GM18870 (cell line): ENCODE data around the gene HRC.

Source experiments
- ATAC-seq: cut with Tn5 transposase; IDR thresholded peaks from one replicate; pipeline ENCODE4 v1.9.1; 2021; ENCODE audit warnings: moderate library complexity; ENCODE audit not compliant: unreplicated experiment

The HRC gene

DNA sequence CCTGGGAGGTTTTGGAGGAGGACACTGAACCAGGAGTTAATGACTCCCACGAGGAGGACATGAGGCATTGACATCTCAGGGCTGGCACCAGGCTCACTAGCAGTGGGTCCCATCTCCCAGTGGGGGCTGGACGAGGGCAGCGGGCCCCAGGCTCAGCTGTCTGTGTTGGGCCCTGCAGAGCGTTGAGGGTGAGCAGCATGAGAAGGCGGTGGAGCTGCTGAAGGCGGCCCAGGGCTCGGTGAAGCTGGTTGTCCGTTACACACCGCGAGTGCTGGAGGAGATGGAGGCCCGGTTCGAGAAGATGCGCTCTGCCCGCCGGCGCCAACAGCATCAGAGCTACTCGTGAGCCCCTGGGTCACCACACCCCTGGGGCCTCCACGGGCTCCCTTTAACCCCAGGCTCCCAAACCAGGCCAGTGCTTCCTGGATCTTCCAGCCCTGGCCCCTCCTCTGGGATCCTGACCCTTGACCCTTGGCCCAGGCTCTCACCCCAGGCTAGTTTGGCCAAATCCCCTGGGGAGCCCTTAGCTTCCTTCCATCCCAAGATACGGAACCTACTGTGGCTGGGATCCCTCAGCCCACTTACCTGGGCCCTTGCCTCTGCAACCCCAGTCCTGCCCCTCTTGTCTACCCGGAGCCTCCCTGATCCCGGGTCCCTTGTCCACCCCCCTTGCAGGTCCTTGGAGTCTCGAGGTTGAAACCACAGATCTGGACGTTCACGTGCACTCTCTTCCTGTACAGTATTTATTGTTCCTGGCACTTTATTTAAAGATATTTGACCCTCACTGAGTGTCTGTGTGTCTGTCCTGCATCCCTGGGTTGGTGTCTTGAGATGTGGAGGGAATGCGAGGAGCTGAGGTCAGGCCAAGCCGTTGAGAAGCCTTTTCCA lies 37.3 kb downstream of the HRC start:
- no peak for ATAC-seq

- ATAC-seq, result no peak
Measured at GRCh38 chr19:49116544-49116943, 38.7 kb downstream of the HRC start.

- ATAC-seq, result no peak
Measured at GRCh38 chr19:49114630-49115363, 40.4 kb downstream of the HRC start.

- ATAC-seq, result no peak
Measured at GRCh38 chr19:49113762-49114629, 41.2 kb downstream of the HRC start, which contains the start of gene LIN7B. TSS of gene LIN7B (plus strand) at chr19:49114370. CDS start at chr19:49114405, 35 bp downstream.

DNA sequence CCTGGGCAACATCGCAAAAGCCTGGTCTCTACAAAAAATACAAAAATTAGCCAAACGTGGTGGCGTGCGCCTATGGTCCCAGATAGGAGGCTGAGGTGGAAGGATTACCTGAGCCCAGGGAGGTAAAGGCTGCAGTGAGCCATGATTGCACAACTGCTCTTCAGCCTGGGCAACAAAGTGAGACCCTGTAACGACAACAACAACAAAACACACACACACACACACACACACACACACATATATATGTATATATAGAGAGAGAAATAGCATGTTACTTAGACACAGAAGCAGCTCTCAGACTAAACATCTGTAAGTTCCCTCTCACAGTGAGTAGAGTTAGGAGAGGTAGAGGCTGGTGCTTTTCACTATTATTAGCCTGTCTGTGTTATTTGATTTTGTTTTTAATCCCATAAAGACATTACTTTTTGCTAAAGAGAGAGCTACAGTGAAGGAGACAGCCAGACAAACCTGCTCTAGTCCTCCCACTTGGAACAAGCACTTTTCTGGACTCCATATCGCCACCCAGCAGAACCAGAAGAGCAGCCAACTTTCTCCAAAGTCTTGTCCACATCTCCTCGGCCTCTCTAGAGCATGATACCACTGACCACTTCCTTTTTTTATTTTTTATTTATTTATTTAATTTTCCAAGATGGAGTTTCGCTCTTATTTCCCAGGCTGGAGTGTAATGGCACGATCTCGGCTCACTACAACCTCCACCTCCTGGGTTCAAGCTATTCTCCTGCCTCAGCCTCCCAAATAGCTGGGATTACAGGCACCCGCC lies 43.8 kb downstream of the HRC start:
- no peak for ATAC-seq

DNA sequence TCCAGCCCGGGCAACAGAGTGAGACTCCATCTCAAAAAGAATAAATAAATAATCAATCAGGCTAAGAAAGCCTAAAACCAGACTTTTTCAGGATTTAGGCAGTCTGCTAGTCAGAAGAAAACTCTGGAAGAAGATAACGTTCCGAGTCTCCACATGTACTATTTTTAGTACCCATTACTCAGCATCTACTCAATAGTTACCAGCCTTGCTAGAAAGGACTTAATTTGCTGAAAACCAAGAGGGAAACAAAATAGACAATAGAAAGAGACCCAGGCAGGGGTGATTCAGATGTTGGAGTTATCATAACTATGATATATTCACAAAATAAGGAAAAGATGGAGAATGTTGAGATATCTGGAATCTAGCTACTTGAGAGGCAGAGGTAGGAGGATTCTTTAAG lies 44.6 kb downstream of the HRC start:
- ATAC-seq, result no peak

- no peak for ATAC-seq
Measured at GRCh38 chr19:49109569-49110233, 45.5 kb downstream of the HRC start.

DNA sequence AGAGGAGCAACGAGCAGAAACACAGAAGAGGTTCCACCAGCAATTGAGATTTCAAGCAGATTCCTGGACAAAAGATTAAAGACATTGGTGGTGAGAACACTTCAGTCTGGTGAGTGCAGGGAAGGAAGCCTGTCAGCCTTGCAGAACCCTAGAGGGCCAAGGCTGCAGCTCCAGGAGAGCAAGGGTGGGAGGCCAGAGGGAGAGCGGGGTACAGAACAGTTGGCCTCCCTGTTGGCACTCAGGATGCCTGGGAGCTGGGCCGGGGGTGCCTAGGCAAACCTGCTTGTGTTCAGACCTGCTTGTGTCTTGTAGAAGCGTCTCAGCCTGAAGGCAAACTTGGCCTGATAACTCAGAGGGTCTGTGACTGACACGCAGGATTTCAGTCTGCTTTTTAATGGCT lies 46.1 kb downstream of the HRC start:
- no peak for ATAC-seq

- no peak for ATAC-seq
Measured at GRCh38 chr19:49107625-49108459, 47.4 kb downstream of the HRC start.

GRCh38 chr19:49106648-49107135 lies 48.5 kb downstream of the HRC start:
- no peak for ATAC-seq

DNA sequence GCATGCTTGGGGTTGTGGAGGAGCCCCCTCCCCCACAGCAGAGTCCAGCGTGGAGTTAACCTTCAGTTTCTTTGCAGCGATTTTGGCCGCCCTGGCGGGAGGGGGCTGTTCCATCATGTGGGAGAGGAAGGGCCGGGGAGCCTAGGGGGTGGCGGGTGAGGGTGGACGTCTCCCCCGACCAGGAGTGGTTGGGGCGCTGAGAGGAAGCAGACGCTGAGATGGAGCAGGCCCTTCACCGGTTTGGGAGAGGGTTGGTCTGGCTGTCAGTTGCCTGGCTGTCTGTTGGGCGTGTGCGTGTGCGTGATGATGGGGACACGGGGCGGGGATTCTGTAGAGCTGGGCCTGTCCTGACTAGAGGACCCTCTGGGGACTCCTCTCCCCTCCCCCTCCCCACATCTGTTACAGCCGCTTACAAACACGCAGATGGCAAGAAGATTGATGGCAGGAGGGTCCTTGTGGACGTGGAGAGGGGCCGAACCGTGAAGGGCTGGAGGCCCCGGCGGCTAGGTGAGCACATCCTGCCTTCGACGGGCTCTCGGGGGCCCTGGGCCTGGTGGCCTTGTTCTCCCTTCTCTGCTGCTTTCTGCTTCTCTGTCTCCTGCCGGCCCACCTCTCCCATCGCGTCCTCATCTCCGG lies 50.8 kb downstream of the HRC start:
- no peak for ATAC-seq

DNA sequence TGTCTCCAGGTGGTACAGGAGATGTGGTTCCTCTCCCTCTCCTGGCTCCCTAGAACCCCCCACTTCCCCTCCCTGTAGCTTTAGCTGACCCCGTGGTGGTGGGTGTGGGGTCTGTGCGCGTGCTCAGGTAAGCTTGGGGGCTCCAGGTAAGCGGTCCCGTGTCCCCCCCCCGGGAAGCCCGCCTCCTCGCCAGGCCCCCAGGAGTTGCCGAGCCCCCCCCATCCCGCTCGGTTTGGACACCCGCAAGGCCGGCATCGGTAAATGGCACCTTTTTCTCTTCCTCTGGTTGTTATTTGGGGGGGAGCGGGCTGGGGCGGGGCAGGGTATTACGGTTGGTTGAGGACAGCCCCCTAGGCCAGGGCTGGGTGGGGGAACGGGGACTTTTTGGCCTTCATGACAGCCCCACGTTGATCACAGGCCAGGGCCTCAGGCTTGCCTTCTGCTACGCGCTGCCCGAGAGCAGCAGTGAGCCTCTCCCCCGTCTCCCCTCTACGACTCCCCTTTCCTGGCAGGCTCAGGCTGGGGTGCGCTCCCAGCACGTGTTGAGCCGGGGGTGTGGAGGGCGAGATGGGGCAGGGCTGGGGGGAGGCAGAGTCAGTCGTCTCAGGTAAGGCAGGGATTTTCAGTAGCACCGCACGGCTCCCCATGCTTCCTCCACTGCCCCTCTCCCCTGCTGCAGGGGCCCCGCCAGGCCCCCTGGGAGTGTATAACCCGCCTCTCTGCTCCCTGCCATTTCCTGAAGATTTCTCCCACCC lies 51.7 kb downstream of the HRC start:
- no peak for ATAC-seq

GRCh38 chr19:49102303-49102702 lies 52.9 kb downstream of the HRC start:
- ATAC-seq, result no peak
